ENCODE measurements around the gene CFH. TPM values are rescaled to one million over a fixed set of nuclear protein-coding genes. Genes with fewer than 3 reads are reported as not detected.

The CFH gene
- polyA plus RNA-seq, 1 donor from 2014 or later: not detected

GRCh38 chr1:196690582-196690981 is 38.7 kb downstream of the CFH start:
- Histone ChIP-seq H3K79me2 (replicated peaks; ENCODE audit: insufficient read depth, low read length) (no peaks in the 10 kb centered on the region), H3K9me2 (ENCODE audit: insufficient read depth, low read length) (no peaks in the 10 kb centered on the region), H3K9me3 (ENCODE audit: low read length) (no peaks in the 10 kb centered on the region), H3K4me3 (ENCODE audit: low read length) (no peak overlapping the region), H3K4me2 (ENCODE audit: low read length) (no peak overlapping the region), H3F3A (ENCODE audit: insufficient read depth, low read length, poor library complexity, severe bottlenecking) (no peaks in the 10 kb centered on the region), H3K9ac (ENCODE audit: low read length) (no peak overlapping the region), H4K20me1 (ENCODE audit: insufficient read depth) (no peaks in the 10 kb centered on the region), H3K27ac (ENCODE audit: low read length) (no peak overlapping the region), H2AFZ (ENCODE audit: low read depth, low read length) (no peak overlapping the region), H3K36me3 (ENCODE audit: insufficient read depth, low read length) (no peaks in the 10 kb centered on the region), H3K27me3 (ENCODE audit: insufficient read depth, low read depth, low read length) (no peaks in the 10 kb centered on the region)
- TF ChIP-seq EP300 (conservative IDR thresholded peaks at IDR 0.05; ENCODE audit: poor library complexity, severe bottlenecking) (no peak), SMC3 (conservative IDR thresholded peaks at IDR 0.05; ENCODE audit: poor library complexity) (no peak), CTCF (IDR thresholded peaks at IDR 0.05; ENCODE audit: poor library complexity, severe bottlenecking) (no peak), RAD21 (conservative IDR thresholded peaks at IDR 0.05) (no peak), EZH2 (IDR thresholded peaks at IDR 0.05; ENCODE audit: borderline replicate concordance, insufficient read depth, low read length, poor library complexity, severe bottlenecking) (no peak), TAF1 (IDR thresholded peaks at IDR 0.05; ENCODE audit: low read depth) (no peak), POLR2AphosphoS5 (IDR thresholded peaks at IDR 0.05) (no peak), MXI1 (conservative IDR thresholded peaks at IDR 0.05; ENCODE audit: poor library complexity, severe bottlenecking) (no peak)
- TF ChIP-seq, protein P1, sequence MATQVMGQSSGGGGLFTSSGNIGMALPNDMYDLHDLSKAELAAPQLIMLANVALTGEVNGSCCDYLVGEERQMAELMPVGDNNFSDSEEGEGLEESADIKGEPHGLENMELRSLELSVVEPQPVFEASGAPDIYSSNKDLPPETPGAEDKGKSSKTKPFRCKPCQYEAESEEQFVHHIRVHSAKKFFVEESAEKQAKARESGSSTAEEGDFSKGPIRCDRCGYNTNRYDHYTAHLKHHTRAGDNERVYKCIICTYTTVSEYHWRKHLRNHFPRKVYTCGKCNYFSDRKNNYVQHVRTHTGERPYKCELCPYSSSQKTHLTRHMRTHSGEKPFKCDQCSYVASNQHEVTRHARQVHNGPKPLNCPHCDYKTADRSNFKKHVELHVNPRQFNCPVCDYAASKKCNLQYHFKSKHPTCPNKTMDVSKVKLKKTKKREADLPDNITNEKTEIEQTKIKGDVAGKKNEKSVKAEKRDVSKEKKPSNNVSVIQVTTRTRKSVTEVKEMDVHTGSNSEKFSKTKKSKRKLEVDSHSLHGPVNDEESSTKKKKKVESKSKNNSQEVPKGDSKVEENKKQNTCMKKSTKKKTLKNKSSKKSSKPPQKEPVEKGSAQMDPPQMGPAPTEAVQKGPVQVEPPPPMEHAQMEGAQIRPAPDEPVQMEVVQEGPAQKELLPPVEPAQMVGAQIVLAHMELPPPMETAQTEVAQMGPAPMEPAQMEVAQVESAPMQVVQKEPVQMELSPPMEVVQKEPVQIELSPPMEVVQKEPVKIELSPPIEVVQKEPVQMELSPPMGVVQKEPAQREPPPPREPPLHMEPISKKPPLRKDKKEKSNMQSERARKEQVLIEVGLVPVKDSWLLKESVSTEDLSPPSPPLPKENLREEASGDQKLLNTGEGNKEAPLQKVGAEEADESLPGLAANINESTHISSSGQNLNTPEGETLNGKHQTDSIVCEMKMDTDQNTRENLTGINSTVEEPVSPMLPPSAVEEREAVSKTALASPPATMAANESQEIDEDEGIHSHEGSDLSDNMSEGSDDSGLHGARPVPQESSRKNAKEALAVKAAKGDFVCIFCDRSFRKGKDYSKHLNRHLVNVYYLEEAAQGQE (IDR thresholded peaks at IDR 0.05; ENCODE audit: borderline replicate concordance): no peak

DNA sequence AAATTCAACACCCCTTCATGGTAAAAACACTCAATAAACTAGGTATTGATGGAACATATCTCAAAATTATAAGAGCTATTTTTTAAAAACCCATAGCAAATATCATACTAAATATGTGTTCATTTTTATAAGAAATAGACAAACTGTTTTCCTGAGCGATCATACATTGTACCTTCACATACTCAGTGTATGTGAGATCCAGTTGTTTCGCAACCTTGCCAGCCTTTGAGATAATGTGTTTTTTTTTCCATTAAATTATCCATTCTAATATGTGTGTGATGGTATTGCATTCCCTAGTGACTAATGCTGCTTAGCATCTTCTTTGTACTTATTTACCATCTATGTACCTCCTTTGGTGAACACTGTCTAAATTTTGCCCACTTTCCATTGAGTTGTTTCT is 47.1 kb downstream of the CFH start:
- no peaks in the 10 kb centered on the region for H3K79me2 ChIP-seq (replicated peaks; ENCODE audit: insufficient read depth, low read length)
- no peaks in the 10 kb centered on the region for H3F3A ChIP-seq (ENCODE audit: insufficient read depth, low read length, poor library complexity, severe bottlenecking)
- H3K4me3 ChIP-seq (ENCODE audit: low read length): no peak overlapping the region
- no peaks in the 10 kb centered on the region for H3K9me2 ChIP-seq (ENCODE audit: insufficient read depth, low read length)
- H3K4me2 ChIP-seq (ENCODE audit: low read length): no peak overlapping the region
- TF ChIP-seq MXI1 (conservative IDR thresholded peaks at IDR 0.05; ENCODE audit: poor library complexity, severe bottlenecking): no peak
- no peak for TF ChIP-seq SMC3 (conservative IDR thresholded peaks at IDR 0.05; ENCODE audit: poor library complexity)
- no peak for TF ChIP-seq EP300 (conservative IDR thresholded peaks at IDR 0.05; ENCODE audit: poor library complexity, severe bottlenecking)
- TF ChIP-seq CTCF (IDR thresholded peaks at IDR 0.05; ENCODE audit: poor library complexity, severe bottlenecking): no peak
- TF ChIP-seq RAD21 (conservative IDR thresholded peaks at IDR 0.05): no peak
- TF ChIP-seq, protein P1 (IDR thresholded peaks at IDR 0.05; ENCODE audit: borderline replicate concordance): no peak
- no peak for TF ChIP-seq POLR2AphosphoS5 (IDR thresholded peaks at IDR 0.05)
- H3K9me3 ChIP-seq (ENCODE audit: low read length): no peaks in the 10 kb centered on the region
- no peak overlapping the region for H2AFZ ChIP-seq (ENCODE audit: low read depth, low read length)
- H3K36me3 ChIP-seq (ENCODE audit: insufficient read depth, low read length): no peaks in the 10 kb centered on the region
- no peak overlapping the region for H3K27ac ChIP-seq (ENCODE audit: low read length)
- H3K9ac ChIP-seq (ENCODE audit: low read length): no peak overlapping the region
- H4K20me1 ChIP-seq (ENCODE audit: insufficient read depth): no peaks in the 10 kb centered on the region
- H3K27me3 ChIP-seq (ENCODE audit: insufficient read depth, low read depth, low read length): no peaks in the 10 kb centered on the region

Measured in neural cell (in vitro differentiated cells).